Peyer's patch (tissue), 4 donors: ENCODE data around the gene TNS3. TPM values are rescaled to one million over a fixed set of nuclear protein-coding genes. Genes with fewer than 3 reads are reported as not detected.

Source experiments
- DNase-seq, 3 donors: peaks; one replicate each; pipeline ENCODE4 v3.0.0-alpha.2; 2017 to 2019
- H3K27ac ChIP-seq, 4 donors: fragments of 200-600 bp; sonication (generic); one replicate each; pipeline ENCODE4 v1.5.1; 2016 to 2019
- H3K27me3 ChIP-seq, 2 donors: fragments of 200-600 bp; sonication (generic); one replicate each; pipeline ENCODE4 v1.5.1; 2019
- H3K36me3 ChIP-seq, 3 donors: fragments of 200-600 bp; sonication (generic); one replicate each; pipeline ENCODE4 v1.5.1; 2016 to 2019
- H3K4me1 ChIP-seq, 4 donors: fragments of 200-600 bp; sonication (generic); one replicate each; pipeline ENCODE4 v1.5.1; 2016 to 2019
- H3K4me3 ChIP-seq, 4 donors: fragments of 200-600 bp; sonication (generic); 1 replicate in 3 of 4; 2 replicates in 1 of 4; pipeline ENCODE4 v1.5.1; 2016 to 2019; ENCODE audit warnings: mild to moderate bottlenecking in 1 of 4
- H3K9me3 ChIP-seq, 4 donors: fragments of 200-600 bp; sonication (generic); one replicate each; pipeline ENCODE4 v1.5.1; 2016 to 2019; ENCODE audit warnings: mild to moderate bottlenecking in 1 of 4
- POLR2A ChIP-seq, 2 donors: fragments of 450-650 bp; IDR thresholded peaks; one replicate each; pipeline ENCODE4 v1.5.1; 2017; ENCODE audit warnings: antibody characterized with exemption in 2 of 2, mild to moderate bottlenecking in 2 of 2, moderate library complexity in 2 of 2
- total RNA-seq, 4 donors: library from RNA; depleted of rRNA; stranded (reverse); fragments of >200 nt; gene quantifications; one replicate each; pipeline ENCODE4 v1.1.0, GENCODE V29; 2016
- TF ChIP-seq, protein P1 (sequence below), 6 experiments: fragments of 450-650 bp in 4 of 6; fragments of 200-600 bp in 2 of 6; sonication (generic) in 1 of 6; IDR thresholded peaks; one replicate each; pipeline ENCODE4 v1.5.1; 2017 to 2019; ENCODE audit warnings: antibody characterized with exemption in 6 of 6, mild to moderate bottlenecking in 3 of 6, moderate library complexity in 1 of 6

The TNS3 gene
- total RNA-seq, 4 donors from 2014 or later, result 79.5 to 157 (median 112) TPM

DNA sequence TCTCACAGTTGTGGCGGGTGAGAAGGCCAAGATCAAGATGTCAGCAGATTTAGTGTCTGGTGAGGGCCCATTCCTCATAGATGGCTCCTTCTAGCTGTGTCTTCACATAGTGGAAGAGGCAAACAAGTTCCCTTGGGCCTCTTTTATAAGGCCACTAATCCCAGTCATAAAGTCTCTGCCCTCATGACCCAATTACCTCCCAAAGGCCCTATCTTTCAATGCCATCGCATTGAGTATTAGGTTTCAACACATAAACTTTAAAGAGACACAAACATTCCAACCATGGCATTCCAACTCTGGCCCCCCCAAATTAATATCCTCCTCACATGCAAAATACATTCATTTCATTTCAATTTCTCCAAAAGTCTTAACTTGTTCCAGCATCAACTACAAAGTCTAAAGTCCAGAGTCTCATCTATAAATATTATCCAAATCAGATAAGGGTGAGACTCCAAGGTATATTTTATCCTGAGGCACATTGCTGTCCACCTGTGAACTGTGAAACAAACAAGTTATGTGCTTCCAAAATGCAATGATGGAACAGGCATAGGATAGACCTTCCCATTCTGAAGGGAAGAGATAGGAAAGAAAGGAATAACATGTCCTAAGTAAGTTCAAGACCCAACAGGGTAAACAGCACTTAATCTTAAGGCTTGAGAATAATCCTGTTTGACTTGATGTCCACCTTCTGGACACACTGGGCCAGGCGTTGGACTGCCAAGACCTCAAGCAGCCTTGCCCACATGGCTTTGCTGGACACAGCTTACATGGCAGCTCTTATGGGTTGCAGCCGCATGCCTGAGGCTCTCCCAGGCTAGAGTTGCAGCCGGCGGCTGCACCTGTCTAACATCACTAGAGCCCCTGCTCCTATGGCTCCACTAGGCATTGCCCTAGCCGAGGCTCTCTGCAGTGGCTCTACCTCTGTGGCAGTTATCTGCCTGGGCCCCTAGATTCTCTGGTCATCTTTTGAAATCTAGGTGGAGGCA lies 312.8 kb downstream of the TNS3 start:
- Histone ChIP-seq H3K4me1 (peaks cover 0 to 13% (median 0%) of the 10 kb centered on the region in 4 donors), H3K27ac (peak overlapping the region in 3 of 4 donors; percentile 20 to 71 (median 36)), H3K9me3 (no peaks in the 10 kb centered on the region), H3K36me3 (no peaks in the 10 kb centered on the region), H3K4me3 (no peak overlapping the region), H3K27me3 (no peaks in the 10 kb centered on the region)
- DNase-seq, result no peak
- TF ChIP-seq, protein P1, sequence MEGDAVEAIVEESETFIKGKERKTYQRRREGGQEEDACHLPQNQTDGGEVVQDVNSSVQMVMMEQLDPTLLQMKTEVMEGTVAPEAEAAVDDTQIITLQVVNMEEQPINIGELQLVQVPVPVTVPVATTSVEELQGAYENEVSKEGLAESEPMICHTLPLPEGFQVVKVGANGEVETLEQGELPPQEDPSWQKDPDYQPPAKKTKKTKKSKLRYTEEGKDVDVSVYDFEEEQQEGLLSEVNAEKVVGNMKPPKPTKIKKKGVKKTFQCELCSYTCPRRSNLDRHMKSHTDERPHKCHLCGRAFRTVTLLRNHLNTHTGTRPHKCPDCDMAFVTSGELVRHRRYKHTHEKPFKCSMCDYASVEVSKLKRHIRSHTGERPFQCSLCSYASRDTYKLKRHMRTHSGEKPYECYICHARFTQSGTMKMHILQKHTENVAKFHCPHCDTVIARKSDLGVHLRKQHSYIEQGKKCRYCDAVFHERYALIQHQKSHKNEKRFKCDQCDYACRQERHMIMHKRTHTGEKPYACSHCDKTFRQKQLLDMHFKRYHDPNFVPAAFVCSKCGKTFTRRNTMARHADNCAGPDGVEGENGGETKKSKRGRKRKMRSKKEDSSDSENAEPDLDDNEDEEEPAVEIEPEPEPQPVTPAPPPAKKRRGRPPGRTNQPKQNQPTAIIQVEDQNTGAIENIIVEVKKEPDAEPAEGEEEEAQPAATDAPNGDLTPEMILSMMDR (IDR thresholded peaks at IDR 0.05), result no peak
- no peak for TF ChIP-seq POLR2A (IDR thresholded peaks at IDR 0.05)

DNA sequence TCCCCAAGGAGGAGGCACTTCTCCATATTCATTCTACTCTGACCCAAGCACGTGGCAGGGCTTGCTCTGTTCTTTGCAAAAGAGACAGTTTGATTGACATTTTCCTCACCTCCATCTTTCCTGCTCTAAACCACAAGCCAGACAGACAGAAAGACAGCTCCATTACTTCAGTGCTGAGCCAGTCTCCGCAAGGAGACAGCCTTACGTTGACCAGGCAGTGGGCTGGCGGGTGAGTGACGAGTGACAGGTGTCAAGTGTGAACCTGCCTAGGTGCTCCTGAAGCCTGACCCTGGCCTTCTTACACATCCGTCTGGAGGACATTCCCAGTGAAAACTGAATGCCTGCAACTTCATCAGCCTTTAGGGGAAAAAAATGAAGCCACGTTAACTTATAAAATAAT lies 314.6 kb downstream of the TNS3 start:
- Histone ChIP-seq H3K4me1 (peaks cover 0 to 13% (median 0%) of the 10 kb centered on the region in 4 donors), H3K4me3 (no peak overlapping the region), H3K36me3 (no peaks in the 10 kb centered on the region), H3K9me3 (no peaks in the 10 kb centered on the region), H3K27ac (peak overlapping the region in 2 of 4 donors; percentile 84 to 88), H3K27me3 (no peaks in the 10 kb centered on the region)
- TF ChIP-seq, protein P1 (IDR thresholded peaks at IDR 0.05), result no peak
- TF ChIP-seq POLR2A (IDR thresholded peaks at IDR 0.05), result no peak
- DNase-seq, result peak in 1 of 3 donors; percentile 38

GRCh38 chr7:47266799-47267198 lies 315.1 kb downstream of the TNS3 start:
- Histone ChIP-seq H3K4me1 (peaks cover 0 to 13% (median 0%) of the 10 kb centered on the region in 4 donors), H3K36me3 (no peaks in the 10 kb centered on the region), H3K27me3 (no peaks in the 10 kb centered on the region), H3K27ac (peak overlapping the region in 3 of 4 donors; percentile 60 to 88 (median 84)), H3K9me3 (no peaks in the 10 kb centered on the region), H3K4me3 (no peak overlapping the region)
- peak in 2 of 3 donors; percentile 85 to 91 for DNase-seq
- TF ChIP-seq, protein P1 (IDR thresholded peaks at IDR 0.05), result peak in 1 of 6 experiments; percentile 12
- peak in 1 of 2 donors; percentile 9 for TF ChIP-seq POLR2A (IDR thresholded peaks at IDR 0.05)

GRCh38 chr7:47266131-47266706 lies 315.7 kb downstream of the TNS3 start:
- no peaks in the 10 kb centered on the region for H3K27me3 ChIP-seq
- H3K4me3 ChIP-seq, result no peak overlapping the region
- no peaks in the 10 kb centered on the region for H3K36me3 ChIP-seq
- no peaks in the 10 kb centered on the region for H3K9me3 ChIP-seq
- DNase-seq, result peak in 2 of 3 donors; percentile 82
- H3K4me1 ChIP-seq, result peaks cover 0 to 13% (median 0%) of the 10 kb centered on the region in 4 donors
- TF ChIP-seq POLR2A (IDR thresholded peaks at IDR 0.05), result peak in 1 of 2 donors; percentile 11
- TF ChIP-seq, protein P1 (IDR thresholded peaks at IDR 0.05), result peak; percentile 68 to 97 (median 91)
- H3K27ac ChIP-seq, result peak overlapping the region in 3 of 4 donors; percentile 60 to 88 (median 84)

- DNase-seq, result peak in 1 of 3 donors; percentile 9
- no peak for TF ChIP-seq POLR2A (IDR thresholded peaks at IDR 0.05)
- TF ChIP-seq, protein P1 (IDR thresholded peaks at IDR 0.05), result no peak
- Histone ChIP-seq H3K36me3 (no peaks in the 10 kb centered on the region), H3K9me3 (no peaks in the 10 kb centered on the region), H3K4me1 (peaks cover 0 to 13% (median 0%) of the 10 kb centered on the region in 4 donors), H3K27me3 (no peaks in the 10 kb centered on the region), H3K4me3 (no peak overlapping the region), H3K27ac (no peak overlapping the region)
Measured at GRCh38 chr7:47265621-47266020, 316.3 kb downstream of the TNS3 start.
